AML-193 (cell line): ENCODE results near the gene DGLUCY.
"Not testable (repeated sequence)": the region's sequence is repeated elsewhere in the genome, so short reads cannot be mapped to it uniquely, and the experiment has no call there.

Experiments
- DNase-seq, 2 experiments: peaks; one replicate each; lab custom pipeline; 2025; lab: John Stamatoyannopoulos, UW

The DGLUCY gene

GRCh38 chr14:91139776-91140175 lies 25.9 kb downstream of the DGLUCY start:
- DNase-seq = no peak

GRCh38 chr14:91140672-91141071 lies 26.8 kb downstream of the DGLUCY start:
- no peak for DNase-seq

- peak in 1 of 2 experiments; percentile 6 for DNase-seq
Measured at GRCh38 chr14:91142214-91142668, 28.4 kb downstream of the DGLUCY start.

GRCh38 chr14:91143862-91144261 lies 30.0 kb downstream of the DGLUCY start:
- DNase-seq = no peak

- DNase-seq = no peak
Measured at GRCh38 chr14:91144425-91145145, 30.7 kb downstream of the DGLUCY start.

- DNase-seq = no peak
Measured at GRCh38 chr14:91145391-91146160, 31.7 kb downstream of the DGLUCY start.

- no peak for DNase-seq
Measured at GRCh38 chr14:91146661-91147060, 32.8 kb downstream of the DGLUCY start.

- no peak for DNase-seq
Measured at GRCh38 chr14:91149462-91149861, 35.6 kb downstream of the DGLUCY start.

- no peak for DNase-seq
Measured at GRCh38 chr14:91152499-91152898, 38.6 kb downstream of the DGLUCY start.

- DNase-seq = no peak
Measured at GRCh38 chr14:91153360-91153759, 39.5 kb downstream of the DGLUCY start.

GRCh38 chr14:91154851-91155625 lies 41.2 kb downstream of the DGLUCY start:
- no peak for DNase-seq

- DNase-seq = no peak
Measured at GRCh38 chr14:91155626-91156089, 41.8 kb downstream of the DGLUCY start.

- DNase-seq = not testable (repeated sequence)
Measured at GRCh38 chr14:91156142-91156666, 42.3 kb downstream of the DGLUCY start.

GRCh38 chr14:91156877-91157276 lies 43.0 kb downstream of the DGLUCY start:
- not testable (repeated sequence) for DNase-seq

- DNase-seq = no peak
Measured at GRCh38 chr14:91158091-91158790, 44.4 kb downstream of the DGLUCY start.

- DNase-seq = no peak
Measured at GRCh38 chr14:91159182-91159581, 45.3 kb downstream of the DGLUCY start.

GRCh38 chr14:91159906-91160305 lies 46.0 kb downstream of the DGLUCY start:
- DNase-seq = no peak

- no peak for DNase-seq
Measured at GRCh38 chr14:91163316-91163715, 49.4 kb downstream of the DGLUCY start.

- DNase-seq = no peak
Measured at GRCh38 chr14:91164676-91165075, 50.8 kb downstream of the DGLUCY start.

- DNase-seq = no peak
Measured at GRCh38 chr14:91167380-91167770, 53.5 kb downstream of the DGLUCY start.

- DNase-seq = no peak
Measured at GRCh38 chr14:91169951-91170350, 56.1 kb downstream of the DGLUCY start.
